Mucosa of descending colon (tissue), 3 donors: Measurements from ENCODE around the gene TSPEAR. TPM values are rescaled to one million over a fixed set of nuclear protein-coding genes. Genes with fewer than 3 reads are reported as not detected.

Experiments
- ATAC-seq: fragments of 200-7000 bp; cut with Tn5 transposase; one replicate; pipeline ENCODE4 v1.9.1; 2020; ENCODE audit warnings: mild to moderate bottlenecking, moderate library complexity
- DNase-seq, 3 donors: peaks; one replicate each; pipeline ENCODE4 v3.0.0-alpha.2; 2020
- H3K36me3 ChIP-seq: fragments of 200-600 bp; one replicate; pipeline ENCODE4 v1.8.0; 2021; ENCODE audit warnings: low read depth, mild to moderate bottlenecking
- H3K4me1 ChIP-seq: fragments of 200-600 bp; one replicate; pipeline ENCODE4 v1.8.0; 2021; ENCODE audit warnings: low read depth, mild to moderate bottlenecking
- H3K4me3 ChIP-seq: fragments of 200-600 bp; one replicate; pipeline ENCODE4 v1.8.0; 2021; ENCODE audit warnings: mild to moderate bottlenecking
- H3K9me3 ChIP-seq: fragments of 200-600 bp; one replicate; pipeline ENCODE4 v1.8.0; 2021; ENCODE audit warnings: mild to moderate bottlenecking
- intact Hi-C, 2 donors: fragments of 100-400 bp; cut with DNase I in 1 of 2; cut with micrococcal nuclease in 1 of 2; formaldehyde crosslinking; loops; one replicate each; pipeline versions ENCODE4 v1.11.0 to v1.11.1; 2022; cut with DNase I, micrococcal nuclease
- total RNA-seq, 3 donors: library from RNA; stranded (reverse); fragmentation: NEBNext Ultra II Directional in 2 of 3; extraction: Animal tissue kit (Norgen Biotek cat#: 25700) in 2 of 3; gene quantifications; one replicate each; pipeline versions ENCODE4 v1.2.1 to v1.2.4, GENCODE V29; 2021 to 2023
- TF ChIP-seq, protein P1 (sequence below): fragments of 200-600 bp; IDR thresholded peaks from one replicate; pipeline ENCODE4 v1.8.0; 2022; ENCODE audit warnings: antibody characterized with exemption, mild to moderate bottlenecking
- donor health status: DM: no; HTN: no; CAD: no; lungs with moderate emphysema.
- donor health status: DM: no; HTN: no; CAD: no.
- donor health status: DM: no; HTN: yes; CAD: no.

Gene TSPEAR
- total RNA-seq, 3 donors from 2014 or later = 0.28 TPM; not detected in 2

DNA sequence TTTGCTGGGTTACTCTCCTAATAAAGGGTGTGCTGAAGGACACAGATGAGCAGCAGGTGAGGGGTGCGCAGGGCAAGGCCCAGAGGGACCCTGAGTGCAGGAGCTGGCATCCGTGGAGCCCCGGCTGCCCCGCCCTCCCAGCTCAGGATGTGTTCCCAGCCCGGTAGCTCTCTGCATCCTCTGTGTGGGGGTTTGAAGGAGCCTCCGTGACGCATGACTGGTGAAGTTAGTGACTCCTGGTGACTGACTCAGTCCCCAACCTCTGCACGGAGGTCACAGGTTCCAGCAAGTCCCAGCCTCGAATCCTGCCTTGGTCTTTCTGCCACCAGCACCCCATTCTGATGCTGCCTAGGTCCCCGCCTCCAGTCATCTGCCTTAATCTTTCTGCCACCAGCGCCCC, 21.6 kb upstream of the TSPEAR start:
- ATAC-seq (no peak), DNase-seq (no peak)
- Histone ChIP-seq H3K4me3 (no peak overlapping the region), H3K4me1 (no peaks in the 10 kb centered on the region), H3K36me3 (no peaks in the 10 kb centered on the region), H3K9me3 (peaks cover 4% of the 10 kb centered on the region)
- intact Hi-C loops = no loop called here
- TF ChIP-seq, protein P1, sequence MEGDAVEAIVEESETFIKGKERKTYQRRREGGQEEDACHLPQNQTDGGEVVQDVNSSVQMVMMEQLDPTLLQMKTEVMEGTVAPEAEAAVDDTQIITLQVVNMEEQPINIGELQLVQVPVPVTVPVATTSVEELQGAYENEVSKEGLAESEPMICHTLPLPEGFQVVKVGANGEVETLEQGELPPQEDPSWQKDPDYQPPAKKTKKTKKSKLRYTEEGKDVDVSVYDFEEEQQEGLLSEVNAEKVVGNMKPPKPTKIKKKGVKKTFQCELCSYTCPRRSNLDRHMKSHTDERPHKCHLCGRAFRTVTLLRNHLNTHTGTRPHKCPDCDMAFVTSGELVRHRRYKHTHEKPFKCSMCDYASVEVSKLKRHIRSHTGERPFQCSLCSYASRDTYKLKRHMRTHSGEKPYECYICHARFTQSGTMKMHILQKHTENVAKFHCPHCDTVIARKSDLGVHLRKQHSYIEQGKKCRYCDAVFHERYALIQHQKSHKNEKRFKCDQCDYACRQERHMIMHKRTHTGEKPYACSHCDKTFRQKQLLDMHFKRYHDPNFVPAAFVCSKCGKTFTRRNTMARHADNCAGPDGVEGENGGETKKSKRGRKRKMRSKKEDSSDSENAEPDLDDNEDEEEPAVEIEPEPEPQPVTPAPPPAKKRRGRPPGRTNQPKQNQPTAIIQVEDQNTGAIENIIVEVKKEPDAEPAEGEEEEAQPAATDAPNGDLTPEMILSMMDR = no peak

DNA sequence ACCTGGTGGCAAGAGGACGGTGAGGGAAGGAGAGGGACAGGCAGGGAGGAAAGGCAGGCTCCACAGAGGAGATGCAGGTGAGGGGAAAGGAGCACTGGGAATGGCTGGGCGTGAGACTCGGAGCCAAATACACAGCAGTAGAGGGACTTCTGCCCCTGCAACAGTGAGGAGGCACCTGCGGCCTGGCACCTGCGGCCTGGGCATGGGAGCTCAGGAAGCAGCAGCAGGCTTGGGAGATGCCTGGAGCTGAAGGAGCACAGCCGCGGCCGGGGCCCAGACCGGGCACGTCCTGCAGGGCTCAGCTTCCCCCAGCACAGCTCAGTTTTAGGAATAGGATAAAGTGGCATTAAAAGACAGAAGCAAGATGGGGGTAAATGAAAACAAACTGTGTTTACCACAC, 20.9 kb upstream of the TSPEAR start:
- intact Hi-C loops = no loop called here
- DNase-seq = no peak
- no peak overlapping the region for H3K4me3 ChIP-seq
- no peaks in the 10 kb centered on the region for H3K4me1 ChIP-seq
- TF ChIP-seq, protein P1 = no peak
- no peaks in the 10 kb centered on the region for H3K36me3 ChIP-seq
- ATAC-seq = no peak
- H3K9me3 ChIP-seq = no peaks in the 10 kb centered on the region

DNA sequence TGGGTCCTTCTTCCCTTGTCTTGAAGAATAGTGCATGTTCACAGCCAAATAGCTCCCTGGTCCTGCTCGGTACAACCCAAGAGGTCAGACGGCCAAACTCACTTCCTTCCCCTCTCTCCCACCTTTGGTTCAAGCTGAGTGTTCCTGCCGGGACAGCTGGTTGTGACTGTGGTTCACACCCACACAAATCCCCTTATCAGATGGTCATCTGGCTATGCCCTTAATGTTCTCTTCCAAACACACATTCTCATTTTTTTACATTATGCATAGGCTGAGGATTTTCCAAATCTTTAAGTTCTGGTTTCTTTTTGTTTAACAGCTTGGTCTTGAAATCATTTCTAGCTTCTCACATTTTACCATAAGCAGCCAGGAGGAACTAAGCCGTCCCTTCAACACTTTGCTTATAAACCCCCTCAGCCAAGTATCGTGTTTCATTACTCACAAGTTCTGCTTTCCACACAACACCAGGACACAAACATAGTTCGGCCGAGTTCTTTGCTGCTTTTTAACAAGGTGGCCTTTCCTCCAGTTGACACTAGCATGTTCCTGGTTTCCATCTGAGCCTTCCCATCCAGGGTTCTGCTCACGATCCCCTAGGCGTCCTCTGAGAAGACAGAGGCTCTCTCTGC, 19.7 kb upstream of the TSPEAR start:
- DNase-seq = no peak
- Histone ChIP-seq H3K4me3 (no peak overlapping the region), H3K9me3 (no peaks in the 10 kb centered on the region), H3K36me3 (no peaks in the 10 kb centered on the region), H3K4me1 (no peaks in the 10 kb centered on the region)
- intact Hi-C loops = no loop called here
- TF ChIP-seq, protein P1 = no peak
- ATAC-seq = no peak

DNA sequence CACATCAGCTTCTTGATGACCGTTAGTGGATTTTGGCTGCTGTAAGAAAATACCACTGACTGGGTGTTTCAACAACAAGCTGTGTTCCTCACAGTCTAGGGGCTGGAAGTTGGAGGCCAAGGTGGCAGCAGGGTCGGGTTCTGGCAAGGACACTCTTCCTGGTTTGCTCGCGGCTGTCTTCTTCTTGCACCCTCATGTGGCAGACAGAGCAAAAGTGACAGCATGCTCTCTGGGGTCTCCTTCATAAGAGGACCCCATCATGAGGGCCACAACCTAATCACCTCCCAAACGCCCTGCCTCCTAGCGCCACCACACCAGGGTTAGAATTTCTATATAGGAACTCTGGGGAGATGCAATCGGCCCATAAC, 18.6 kb upstream of the TSPEAR start:
- DNase-seq (no peak), ATAC-seq (no peak)
- no peak overlapping the region for H3K4me3 ChIP-seq
- no peaks in the 10 kb centered on the region for H3K4me1 ChIP-seq
- no peaks in the 10 kb centered on the region for H3K36me3 ChIP-seq
- intact Hi-C loops = no loop called here
- H3K9me3 ChIP-seq = no peaks in the 10 kb centered on the region
- TF ChIP-seq, protein P1 = no peak

DNA sequence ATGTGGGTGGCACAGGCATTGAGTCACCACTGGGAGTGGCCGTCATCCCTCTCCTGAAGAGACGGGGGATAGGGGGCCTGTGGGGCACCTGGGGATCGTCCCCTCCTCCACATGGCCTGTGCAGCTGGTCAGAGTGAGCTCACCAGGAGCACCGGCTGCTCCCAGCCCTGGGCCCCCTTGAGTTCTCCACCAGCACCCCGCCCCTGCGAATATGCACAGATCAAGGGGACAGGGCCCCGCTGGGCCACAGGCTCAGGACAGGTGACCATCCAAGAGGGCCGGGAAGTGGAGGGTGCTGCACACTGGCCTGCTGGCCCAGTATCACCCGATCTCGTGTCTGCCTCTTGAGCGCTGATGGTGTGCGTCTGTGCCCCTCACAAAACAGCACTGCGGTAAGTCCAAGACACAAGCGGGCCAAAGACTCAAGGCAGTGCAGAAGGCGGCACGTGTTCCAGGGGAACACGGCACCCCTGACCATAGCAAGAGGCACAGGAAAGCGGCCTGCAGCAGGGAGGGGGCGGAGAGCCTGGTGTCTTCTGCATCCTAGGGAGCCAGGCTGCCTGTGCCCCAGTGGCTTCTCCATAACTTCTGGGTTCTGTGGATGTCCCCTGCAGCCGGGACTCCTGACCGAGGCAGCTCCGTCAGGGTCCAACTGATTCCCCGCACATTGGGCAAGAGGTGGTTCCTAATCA, 18.1 kb upstream of the TSPEAR start:
- ATAC-seq = no peak

More for the DNA sequence above, 18.1 kb upstream of the TSPEAR start:
- H3K9me3 ChIP-seq = no peaks in the 10 kb centered on the region
- H3K36me3 ChIP-seq = no peaks in the 10 kb centered on the region
- no peak for DNase-seq
- H3K4me1 ChIP-seq = no peaks in the 10 kb centered on the region
- intact Hi-C loops = no loop called here
- TF ChIP-seq, protein P1 = no peak
- no peak overlapping the region for H3K4me3 ChIP-seq
